Right hindlimb (tissue), 1 donor: ENCODE data around the gene USP15.

Experiments
- DNase-seq: peaks from one replicate; pipeline ENCODE4 v3.0.0-alpha.2; 2018

Gene USP15

DNA sequence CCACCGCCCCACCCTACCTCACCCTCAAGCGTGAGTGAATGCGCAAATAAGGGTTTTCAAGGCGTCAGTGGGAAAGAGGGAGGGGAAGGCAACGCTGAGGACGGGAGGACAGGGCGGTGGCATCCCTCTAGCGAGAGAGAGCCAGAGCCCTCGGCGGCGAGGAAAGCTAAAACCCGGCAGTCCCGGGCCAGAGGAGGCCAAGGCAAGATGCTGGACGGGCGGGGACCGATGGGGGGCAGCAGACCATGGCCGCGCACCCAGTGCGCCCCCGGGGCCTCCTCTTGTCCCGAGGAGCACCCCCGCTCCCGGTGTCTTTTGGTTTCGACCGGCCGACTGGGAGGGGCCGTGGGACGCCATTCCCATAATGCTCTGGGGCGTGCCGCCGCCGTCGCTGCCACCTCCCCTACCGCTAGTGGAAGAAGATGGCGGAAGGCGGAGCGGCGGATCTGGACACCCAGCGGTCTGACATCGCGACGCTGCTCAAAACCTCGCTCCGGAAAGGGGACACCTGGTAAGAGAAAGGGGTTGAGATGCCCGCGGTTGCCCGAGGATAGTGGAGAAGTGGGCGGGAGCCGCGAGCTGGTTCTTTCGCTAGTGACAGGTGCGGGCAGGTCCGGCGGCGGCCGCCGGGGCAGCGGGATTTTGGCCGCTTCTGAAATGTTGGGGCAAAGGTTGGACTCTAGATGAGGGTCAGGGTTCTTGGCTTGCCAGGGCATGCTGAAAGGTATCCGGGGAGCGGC is at the start of gene USP15:
Gene USP15, plus strand, starts transcription at position 412 of the 740 bp plus-strand sequence. Its CDS starts 11 bp downstream, at position 423.
- DNase-seq = peak; percentile 98

DNA sequence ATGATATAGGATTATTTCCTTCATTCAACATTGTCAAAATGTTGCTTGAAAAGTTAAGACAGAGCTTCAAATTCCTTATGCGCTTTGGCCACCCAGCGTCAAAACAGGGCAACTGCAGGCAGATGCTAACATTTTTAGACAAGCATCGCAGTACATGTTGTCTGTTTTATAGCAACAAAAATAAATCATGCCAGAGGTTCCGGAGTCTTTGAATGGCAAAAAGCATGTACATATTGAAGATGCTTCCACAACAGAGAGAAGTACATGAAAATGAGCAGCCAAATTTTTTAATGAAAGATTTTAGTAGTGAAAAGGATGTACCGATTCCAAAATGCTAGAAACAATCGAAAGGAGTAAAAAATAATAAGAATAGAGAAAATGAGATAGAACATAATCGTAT is 49.8 kb upstream of the USP15 start:
- no peak for DNase-seq

- no peak for DNase-seq
Measured at GRCh38 chr12:62211510-62211909, 48.7 kb upstream of the USP15 start.

DNA sequence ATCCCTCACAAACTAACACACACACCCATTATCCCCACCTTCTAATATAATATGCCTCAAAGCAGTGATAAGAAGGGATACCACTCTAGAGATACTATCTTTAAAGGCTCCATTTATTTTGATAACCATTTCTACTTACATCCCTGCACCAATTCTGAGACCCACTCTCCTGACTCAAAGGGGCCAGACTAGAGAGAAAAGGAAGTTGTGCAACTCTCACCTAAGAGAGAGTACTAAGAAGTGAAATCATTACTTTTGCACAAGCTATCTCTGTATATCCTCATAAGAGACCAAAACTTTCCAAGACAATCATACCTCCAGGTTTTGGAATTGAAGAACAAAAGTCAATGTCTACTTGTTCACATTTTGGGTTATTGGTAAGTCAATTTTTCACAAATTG is 45.4 kb upstream of the USP15 start:
- no peak for DNase-seq

- DNase-seq = no peak
Measured at GRCh38 chr12:62215506-62215905, 44.7 kb upstream of the USP15 start.

GRCh38 chr12:62217466-62218194 is 42.6 kb upstream of the USP15 start:
- DNase-seq = no peak

DNA sequence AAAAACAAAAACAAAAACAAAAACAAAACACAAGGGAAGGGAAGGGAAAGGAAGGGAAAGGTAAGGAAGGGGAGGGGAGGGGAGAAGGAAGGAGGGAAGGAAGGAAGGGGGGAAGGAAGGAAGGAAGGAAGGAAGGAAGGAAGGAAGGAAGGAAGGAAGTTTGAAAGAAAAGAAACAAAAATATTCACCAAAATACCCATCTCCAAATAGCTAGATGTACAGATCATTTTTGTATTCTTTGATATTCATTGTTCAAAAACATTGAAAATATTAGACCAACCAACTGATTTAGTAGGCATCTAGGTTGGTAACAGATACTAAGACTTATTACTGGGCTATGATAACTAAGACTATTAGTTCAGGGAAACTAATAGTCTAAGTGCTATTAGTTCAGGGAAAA is 39.1 kb upstream of the USP15 start:
- DNase-seq = no peak

DNA sequence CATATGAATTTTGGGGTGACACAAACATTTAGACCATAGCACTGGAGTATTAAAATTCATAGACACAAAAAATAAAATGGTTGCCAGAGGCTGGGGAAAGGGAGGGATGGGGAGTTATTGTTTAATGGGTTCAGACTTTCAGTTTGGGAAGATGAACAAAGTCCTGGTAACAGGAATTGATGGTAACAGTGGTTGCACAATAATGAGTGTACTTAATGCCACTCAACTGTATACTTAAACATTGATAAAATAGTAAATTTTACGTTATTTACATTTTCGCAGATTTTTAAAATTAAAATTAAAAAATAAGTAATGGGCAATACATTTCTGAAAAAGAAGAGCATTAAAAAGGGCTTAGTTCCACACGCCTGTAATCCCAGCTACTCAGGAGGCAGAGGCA is 35.6 kb upstream of the USP15 start:
- DNase-seq = no peak

DNA sequence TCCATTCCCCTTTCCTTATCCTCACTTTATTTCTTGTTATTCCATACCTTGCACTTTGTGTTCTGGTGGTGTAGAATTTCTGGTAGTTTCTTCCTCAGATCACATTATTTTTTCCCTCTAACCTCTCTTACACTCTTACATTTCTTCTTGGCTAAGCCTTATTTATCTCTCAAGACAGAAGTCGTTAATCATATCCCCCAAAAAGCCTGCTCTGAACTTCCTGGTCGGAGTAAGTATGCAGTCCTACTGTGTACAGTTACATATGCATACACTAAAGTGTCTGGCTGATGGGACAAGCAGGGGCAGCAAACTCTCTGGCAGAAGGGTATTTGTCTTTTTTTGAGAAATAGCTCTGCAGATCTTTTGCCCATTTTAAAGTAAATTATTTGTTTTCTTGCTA is 33.1 kb upstream of the USP15 start:
- DNase-seq = no peak

- no peak for DNase-seq
Measured at GRCh38 chr12:62230652-62231051, 29.6 kb upstream of the USP15 start.

GRCh38 chr12:62232143-62232729 is 28.0 kb upstream of the USP15 start:
- no peak for DNase-seq

- no peak for DNase-seq
Measured at GRCh38 chr12:62233805-62234204, 26.4 kb upstream of the USP15 start.

- no peak for DNase-seq
Measured at GRCh38 chr12:62239571-62239970, 20.6 kb upstream of the USP15 start.

GRCh38 chr12:62247281-62248045 is 12.7 kb upstream of the USP15 start:
- no peak for DNase-seq

GRCh38 chr12:62248873-62249272 is 11.3 kb upstream of the USP15 start:
- no peak for DNase-seq

DNA sequence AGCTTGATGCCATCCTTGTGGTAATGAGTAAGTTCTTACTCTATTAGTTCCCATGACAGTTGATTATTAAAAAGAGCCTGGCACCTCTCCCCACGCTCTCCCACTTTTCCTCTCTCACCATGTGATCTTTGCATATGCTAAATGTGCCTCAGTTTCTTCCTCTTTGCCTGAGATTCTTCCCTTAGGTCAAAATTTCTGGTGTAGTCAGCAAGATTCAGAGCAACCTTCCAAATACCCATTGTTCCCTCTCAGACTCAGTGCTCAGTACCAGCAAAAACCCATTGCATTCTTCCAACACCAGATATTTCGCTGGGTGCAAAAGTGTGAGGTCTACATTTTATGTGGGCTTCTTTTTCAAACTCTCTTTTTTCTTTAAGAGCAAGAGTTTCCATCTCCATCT is 10.8 kb upstream of the USP15 start:
- no peak for DNase-seq

GRCh38 chr12:62250671-62251608 is 9.3 kb upstream of the USP15 start:
- no peak for DNase-seq

GRCh38 chr12:62251609-62251958 is 8.6 kb upstream of the USP15 start:
- DNase-seq = no peak

- DNase-seq = no peak
Measured at GRCh38 chr12:62252576-62252975, 7.6 kb upstream of the USP15 start.

GRCh38 chr12:62254967-62255366 is 5.2 kb upstream of the USP15 start:
- no peak for DNase-seq

DNA sequence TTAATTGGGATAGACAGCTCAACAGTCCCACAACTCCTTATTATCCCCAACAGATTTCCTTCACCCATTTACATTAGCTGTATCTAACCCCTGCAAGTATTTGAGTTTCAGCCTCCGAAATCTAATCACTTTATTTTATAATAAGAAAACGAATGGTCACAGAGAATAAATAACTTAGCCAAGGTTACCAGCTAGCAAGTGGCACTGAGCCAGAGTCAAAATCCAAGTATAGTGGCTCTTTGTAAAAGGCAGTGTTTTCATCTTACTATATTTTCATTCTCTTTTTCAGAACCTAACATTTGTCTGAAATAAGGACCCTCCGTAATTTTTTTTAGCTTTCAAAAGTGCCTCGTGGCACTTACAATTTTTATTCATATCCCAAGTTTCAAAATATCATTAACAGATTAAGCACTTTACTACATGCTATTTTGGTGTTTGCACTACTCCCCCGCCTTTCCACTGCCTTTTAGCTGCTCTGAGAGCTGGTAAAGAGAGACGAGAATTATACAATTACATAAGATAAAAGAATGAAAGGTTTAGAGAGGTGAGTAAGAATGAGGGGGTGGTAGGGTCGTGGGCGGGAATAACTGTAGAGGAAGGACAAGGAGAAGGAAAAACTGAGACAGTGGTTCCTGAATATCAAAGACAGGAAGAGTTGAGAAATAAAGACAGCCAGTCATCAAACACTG is 3.7 kb upstream of the USP15 start:
- DNase-seq = no peak

- no peak for DNase-seq
Measured at GRCh38 chr12:62258231-62258630, 2.0 kb upstream of the USP15 start.
